Pons (tissue), 1 donor: ENCODE measurements around the gene MAPK10.

Experiments
- DNase-seq: peaks from one replicate; pipeline ENCODE4 v3.0.0-alpha.2; 2016; ENCODE audit warnings: low spot score

Gene MAPK10

DNA sequence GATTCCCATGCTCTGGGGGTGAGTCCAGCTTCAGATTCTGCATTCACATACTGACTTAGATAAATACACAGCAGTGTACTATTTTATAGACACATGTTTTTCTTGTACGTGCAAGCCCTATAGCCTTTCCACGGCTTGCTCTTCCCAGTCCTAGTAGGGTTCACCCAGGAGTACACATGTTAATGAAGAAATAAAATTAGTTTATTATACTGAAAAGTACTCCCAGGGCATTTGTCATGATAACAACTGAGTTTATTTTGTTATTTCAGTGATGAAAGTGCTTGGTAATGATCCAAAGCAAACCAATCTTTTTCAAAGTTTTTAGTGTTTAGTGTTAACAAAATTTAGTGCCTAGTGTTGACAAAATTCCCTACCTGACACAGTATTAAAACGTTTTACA is 21.3 kb downstream of the MAPK10 start:
- DNase-seq: no peak

- no peak for DNase-seq
Observed at GRCh38 chr4:86334020-86334750, 25.7 kb downstream of the MAPK10 start.

- no peak for DNase-seq
Observed at GRCh38 chr4:86333236-86333635, 26.6 kb downstream of the MAPK10 start.

GRCh38 chr4:86330961-86331742 is 28.7 kb downstream of the MAPK10 start:
- DNase-seq: peak; percentile 50

- DNase-seq: peak; percentile 36
Observed at GRCh38 chr4:86330411-86330810, 29.4 kb downstream of the MAPK10 start.

DNA sequence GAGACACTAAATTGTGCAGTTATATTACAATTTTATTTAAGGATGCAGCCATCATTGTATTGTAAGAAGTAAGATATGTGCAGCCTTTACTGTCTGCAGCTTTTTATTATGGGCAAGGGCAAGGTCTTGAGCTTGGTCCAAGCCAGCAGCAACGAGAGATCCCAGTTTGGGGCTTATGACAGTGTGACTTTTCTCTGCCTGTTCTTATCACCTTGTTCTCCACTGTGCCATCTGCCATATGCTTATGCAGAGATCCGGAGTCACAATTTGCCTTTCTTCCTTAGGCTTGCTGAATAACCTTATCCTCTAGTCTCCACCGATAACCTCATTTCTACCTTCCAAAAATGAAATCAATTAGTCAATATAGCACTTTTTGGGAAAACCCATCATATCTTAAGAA is 30.4 kb downstream of the MAPK10 start:
- DNase-seq: no peak

DNA sequence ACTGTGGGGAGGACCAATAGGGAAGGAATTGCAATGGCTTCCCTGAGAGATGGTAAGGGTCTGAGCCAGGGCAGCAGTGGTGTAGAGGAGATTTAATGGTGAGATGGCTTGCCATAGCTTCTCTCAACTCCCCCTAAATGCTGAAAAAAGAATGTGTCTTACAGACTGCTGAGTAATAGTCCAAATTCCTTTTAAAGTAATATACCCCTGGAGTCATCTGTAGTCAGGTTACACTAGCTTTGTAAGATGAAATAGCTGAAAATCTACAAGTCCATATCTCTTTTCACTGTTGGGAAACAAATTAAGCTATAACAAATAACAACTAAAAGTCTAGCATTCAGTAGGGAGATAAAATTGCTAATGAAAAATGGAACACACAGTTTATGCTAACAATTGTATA is 33.5 kb downstream of the MAPK10 start:
- no peak for DNase-seq

GRCh38 chr4:86319390-86319789 is 40.5 kb downstream of the MAPK10 start:
- DNase-seq: no peak

GRCh38 chr4:86315579-86315978 is 44.3 kb downstream of the MAPK10 start:
- no peak for DNase-seq

DNA sequence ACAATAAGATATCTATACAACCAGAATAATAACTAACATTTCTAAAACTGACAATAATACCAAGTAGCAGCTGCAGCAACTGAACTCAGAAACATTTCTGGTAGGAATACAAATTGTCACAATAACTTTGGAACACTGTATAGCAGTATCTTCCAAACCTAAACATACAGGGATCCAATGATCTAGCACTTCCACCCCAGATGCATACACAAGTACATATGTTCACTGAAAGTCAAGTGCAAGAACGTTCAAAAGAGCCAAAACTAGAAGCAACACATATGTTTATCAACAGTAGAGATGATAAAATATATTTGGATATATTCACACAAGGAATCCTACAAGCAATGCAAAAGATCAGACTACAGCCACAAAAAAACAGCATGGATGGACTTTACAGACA is 46.2 kb downstream of the MAPK10 start:
- DNase-seq: no peak

DNA sequence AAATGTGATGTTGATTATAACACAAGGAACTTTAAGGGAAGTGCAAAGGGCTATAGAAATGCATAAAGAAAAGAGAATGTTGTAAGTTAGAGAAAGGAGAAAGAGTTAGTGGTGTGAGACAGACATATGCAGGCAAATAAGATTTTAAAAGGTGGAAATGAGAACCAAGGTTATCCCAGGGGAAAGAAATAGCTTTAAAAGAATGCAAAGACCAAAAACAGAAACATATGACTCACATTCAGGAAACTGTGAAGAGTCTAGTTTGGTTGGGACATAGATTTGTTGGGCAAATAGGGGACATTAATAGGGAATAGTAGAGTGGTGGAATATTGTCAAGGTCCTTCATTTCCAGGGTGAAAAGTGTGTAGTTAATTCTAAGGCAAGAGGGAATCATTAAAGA is 52.4 kb downstream of the MAPK10 start:
- no peak for DNase-seq

DNA sequence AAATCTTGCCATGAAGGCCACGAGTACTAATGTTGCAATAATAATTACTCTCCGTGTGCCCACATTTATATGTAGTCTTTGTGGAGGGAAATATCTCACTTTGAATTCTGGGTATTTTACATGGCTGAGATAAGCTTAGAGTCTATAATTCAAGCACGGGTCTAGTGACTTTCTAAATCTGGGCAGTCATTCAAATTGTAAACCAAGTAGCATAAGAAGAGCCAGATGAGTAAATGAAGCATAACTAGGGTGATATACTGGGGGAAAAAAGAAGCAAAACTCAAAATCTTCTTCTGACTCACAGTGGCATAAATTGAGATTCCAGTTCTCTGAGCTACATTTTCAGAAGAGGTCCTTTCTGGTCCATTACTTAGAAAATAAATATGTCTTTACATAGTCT is 53.0 kb downstream of the MAPK10 start:
- no peak for DNase-seq

DNA sequence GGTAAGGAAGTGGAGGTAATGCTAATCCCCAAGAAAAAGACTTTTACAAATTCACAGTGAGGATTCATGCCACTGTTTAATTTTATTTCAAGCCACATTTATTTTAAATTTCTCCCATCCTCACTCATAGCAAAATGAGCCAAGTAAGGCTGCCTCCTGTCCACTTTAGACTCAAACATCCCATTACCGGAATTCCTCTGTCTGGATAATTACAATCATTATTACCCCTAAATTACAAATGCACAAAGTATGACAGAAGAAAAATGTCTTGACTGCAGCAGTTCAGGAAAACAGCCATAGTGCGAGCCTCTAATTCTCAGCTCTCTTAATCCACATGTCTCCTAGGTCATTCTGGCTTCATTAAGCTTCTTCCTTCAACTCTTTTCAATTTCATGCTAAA is 57.0 kb downstream of the MAPK10 start:
- no peak for DNase-seq

GRCh38 chr4:86302251-86302650 is 57.6 kb downstream of the MAPK10 start:
- DNase-seq: peak; percentile 90

- no peak for DNase-seq
Observed at GRCh38 chr4:86300516-86300915, 59.3 kb downstream of the MAPK10 start.

DNA sequence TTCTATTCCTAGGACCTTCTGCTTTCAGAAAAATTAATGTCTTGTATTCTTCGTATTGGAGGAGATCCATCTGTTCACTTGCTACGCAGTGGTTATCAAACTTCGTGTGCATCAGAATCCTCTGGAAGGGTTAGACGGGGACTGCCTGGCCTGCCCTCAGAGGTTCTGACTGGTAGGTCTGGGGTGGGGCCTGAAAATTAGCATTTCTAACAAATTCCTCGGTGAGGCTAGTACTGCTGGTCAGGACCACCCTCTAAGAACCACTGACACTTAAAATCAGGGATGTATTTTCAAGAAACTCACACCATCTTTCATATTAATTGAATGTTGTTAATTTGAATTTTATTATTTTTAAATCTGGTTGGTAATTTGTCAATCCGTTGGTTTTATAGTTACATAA is 63.0 kb downstream of the MAPK10 start:
- no peak for DNase-seq

- no peak for DNase-seq
Observed at GRCh38 chr4:86294883-86295282, 65.0 kb downstream of the MAPK10 start.

GRCh38 chr4:86291180-86291579 is 68.7 kb downstream of the MAPK10 start:
- DNase-seq: no peak

DNA sequence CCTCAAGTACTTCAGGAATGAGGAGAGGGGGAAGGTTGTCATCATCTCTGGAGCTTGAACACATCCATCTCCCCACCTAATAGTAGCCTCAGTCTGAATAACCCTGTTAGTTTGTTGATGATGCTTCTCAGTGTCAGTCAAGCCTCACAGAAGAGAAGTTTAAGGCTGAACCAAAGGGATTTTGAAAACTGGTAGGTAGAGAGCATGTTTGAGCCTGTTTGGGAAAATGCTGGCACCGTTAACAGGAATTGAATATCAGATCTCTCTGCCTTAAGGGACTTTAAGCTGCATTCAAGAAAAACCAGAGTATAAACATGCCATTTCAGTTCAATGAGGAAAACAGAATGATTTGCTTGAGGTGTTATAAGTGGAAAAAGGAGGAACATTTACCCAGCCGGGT is 73.1 kb downstream of the MAPK10 start:
- no peak for DNase-seq

DNA sequence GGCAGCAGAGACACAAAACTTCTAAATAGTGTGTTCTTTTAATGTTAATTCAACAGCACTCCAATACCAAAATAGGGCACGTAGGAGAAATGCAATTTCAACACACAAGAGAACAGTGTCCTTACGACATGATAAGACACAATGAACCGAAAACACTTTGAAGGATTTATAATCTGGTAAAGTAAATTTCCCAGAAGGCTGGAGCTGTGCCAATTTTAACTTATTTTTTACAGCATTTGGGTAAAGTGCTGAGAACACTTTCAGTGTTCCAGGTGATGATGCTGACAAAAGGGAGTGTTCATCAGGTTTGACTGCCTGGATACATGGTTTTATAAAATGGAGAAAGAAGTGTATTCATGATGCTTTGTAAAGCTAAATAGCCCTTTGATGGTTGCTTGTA is 76.5 kb downstream of the MAPK10 start:
- DNase-seq: no peak

DNA sequence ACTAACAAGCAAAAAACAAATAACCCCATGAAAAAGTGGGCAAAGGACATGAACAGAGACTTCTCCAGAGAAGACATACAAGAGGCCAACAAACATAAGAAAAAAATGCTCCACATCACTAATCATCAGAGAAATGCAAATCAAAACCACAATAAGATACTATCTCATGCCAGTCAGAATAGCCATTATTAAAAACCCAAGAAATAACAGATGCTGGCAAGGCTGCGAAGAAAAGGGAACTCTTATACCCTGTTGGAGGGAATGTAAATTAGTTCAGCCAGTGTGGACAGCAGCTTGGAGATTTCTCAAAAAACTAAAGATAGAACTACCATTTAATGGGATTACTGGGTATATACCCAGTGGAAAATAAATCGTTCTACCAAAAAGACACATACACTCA is 79.6 kb downstream of the MAPK10 start:
- no peak for DNase-seq

DNA sequence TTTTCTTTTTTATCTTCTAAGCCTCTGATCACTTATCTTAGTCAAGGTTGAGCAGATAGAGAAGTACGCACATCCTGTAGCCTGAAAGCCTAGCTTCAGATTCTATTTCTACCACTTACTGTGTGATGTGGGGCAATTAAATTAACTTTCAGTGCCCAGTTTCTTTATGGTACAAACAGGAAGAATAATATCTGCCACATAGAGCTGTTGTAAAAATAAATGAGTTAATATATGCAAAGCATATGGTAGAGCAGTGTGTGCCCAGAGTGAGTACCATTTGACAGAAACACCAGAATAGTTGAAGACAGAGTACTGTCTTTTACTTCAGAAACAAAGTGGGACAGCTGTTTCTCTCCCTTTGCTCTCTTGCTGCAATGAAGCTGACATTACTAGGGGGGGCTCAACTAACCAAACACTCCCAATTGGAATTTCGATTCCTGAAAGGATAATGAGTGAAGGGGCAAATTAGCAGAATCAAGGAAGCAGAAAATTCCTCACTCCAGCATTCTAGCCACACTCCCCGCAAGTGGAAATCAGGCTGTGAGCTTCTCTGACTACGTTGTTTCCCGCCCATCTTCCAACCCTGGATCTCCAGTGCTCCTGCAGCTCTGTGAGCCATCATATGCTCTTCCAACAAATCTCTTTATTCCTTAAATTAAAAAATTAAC is 80.4 kb downstream of the MAPK10 start:
- no peak for DNase-seq

DNA sequence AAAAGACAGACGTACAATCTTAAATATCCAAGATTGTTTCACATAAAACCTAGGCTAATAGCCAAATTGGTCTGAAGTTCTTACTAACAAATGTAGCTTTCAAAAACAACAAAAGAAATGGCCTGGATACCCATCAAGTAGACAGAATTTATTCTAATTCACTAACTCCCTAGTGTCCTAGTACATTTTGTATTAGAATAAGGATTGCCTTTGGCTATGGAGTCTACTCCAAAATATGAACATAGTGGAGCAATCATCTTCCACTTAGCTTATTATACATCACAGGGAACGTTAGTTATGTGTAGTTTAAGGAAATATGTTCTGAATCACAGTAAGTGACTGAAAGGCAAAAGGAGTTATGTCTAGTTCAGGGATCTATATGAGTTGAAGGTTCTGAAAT is 81.7 kb downstream of the MAPK10 start:
- no peak for DNase-seq
